Ascending aorta (tissue), 2 donors: ENCODE data around the gene CACNA1B. TPM values are rescaled to one million over a fixed set of nuclear protein-coding genes. Genes with fewer than 3 reads are reported as not detected.

ENCODE experiments used
- DNase-seq, 2 donors: peaks; one replicate each; pipeline ENCODE4 v3.0.0-alpha.2; 2019; ENCODE audit warnings: low spot score in 2 of 2
- H3K27ac ChIP-seq, 2 donors: fragments of 200-600 bp; sonication (generic); one replicate each; pipeline ENCODE4 v1.5.1; 2016 to 2017; ENCODE audit warnings: mild to moderate bottlenecking in 1 of 2
- H3K27me3 ChIP-seq: fragments of 200-600 bp; sonication (generic); one replicate; pipeline ENCODE4 v1.5.1; 2017
- H3K36me3 ChIP-seq, 2 donors: fragments of 200-600 bp; sonication (generic); one replicate each; pipeline ENCODE4 v1.5.1; 2016
- H3K4me1 ChIP-seq, 2 donors: fragments of 200-600 bp; sonication (generic); one replicate each; pipeline ENCODE4 v1.5.1; 2016 to 2017; ENCODE audit warnings: mild to moderate bottlenecking in 1 of 2
- H3K4me3 ChIP-seq, 2 donors: fragments of 200-600 bp; sonication (generic); one replicate each; pipeline ENCODE4 v1.5.1; 2016 to 2017; ENCODE audit warnings: mild to moderate bottlenecking in 1 of 2
- H3K9me3 ChIP-seq, 2 donors: fragments of 200-600 bp; sonication (generic); one replicate each; pipeline ENCODE4 v1.5.1; 2016
- intact Hi-C: fragments of 100-400 bp; cut with DNase I; formaldehyde crosslinking; loops from one replicate; pipeline ENCODE4 v1.15.1; 2023
- total RNA-seq: library from RNA; depleted of rRNA; stranded (reverse); fragments of >200 nt; gene quantifications from one replicate; pipeline ENCODE4 v1.1.0, GENCODE V29; 2016
- TF ChIP-seq, protein P1 (sequence below), 3 experiments: fragments of 200-600 bp in 2 of 3; fragments of 450-650 bp in 1 of 3; sonication (generic) in 2 of 3; IDR thresholded peaks; one replicate each; pipeline ENCODE4 v1.5.1; 2016 to 2019; ENCODE audit warnings: antibody characterized with exemption in 3 of 3, mild to moderate bottlenecking in 1 of 3, moderate library complexity in 1 of 3

CACNA1B gene
- total RNA-seq, 1 donor from 2014 or later, result not detected

- DNase-seq, result no peak
- intact Hi-C loops, result no loop called here
Measured at GRCh38 chr9:137860361-137860760, 17.2 kb upstream of the CACNA1B start.

DNA sequence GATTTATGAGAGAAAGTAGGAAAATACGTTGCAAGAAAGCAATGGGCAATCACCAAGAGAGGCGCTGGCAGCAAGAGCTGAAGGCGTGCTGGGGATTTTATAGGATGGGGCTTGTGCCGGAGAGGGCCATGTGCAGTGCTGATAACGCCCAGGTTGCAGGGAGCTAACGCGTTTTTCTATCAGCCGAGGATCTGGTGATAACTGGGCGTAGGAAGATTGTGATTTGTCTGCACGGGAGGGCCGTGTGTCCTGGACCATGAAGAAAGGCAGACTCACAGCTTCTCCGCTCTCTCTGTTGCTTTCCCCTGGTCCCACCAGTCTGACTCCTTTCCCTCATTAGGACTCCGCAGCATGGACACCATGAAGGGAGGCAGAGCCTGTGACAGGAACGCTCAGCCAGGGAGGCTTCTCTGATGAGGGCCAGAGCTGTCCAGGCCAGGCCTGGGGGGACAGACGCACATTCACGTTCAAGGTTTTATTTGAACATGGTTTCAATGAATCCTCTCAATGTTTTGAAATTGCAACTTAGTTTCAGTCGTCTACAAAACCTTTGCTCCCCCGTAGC is 11.9 kb upstream of the CACNA1B start:
- intact Hi-C loops, result no loop called here
- DNase-seq, result no peak
- no peak overlapping the region for H3K4me3 ChIP-seq
- no peaks in the 10 kb centered on the region for H3K4me1 ChIP-seq
- H3K36me3 ChIP-seq, result no peaks in the 10 kb centered on the region
- peaks cover 0 to 7% of the 10 kb centered on the region in 2 donors for H3K9me3 ChIP-seq
- H3K27me3 ChIP-seq, result no peaks in the 10 kb centered on the region
- no peak overlapping the region for H3K27ac ChIP-seq
- TF ChIP-seq, protein P1, sequence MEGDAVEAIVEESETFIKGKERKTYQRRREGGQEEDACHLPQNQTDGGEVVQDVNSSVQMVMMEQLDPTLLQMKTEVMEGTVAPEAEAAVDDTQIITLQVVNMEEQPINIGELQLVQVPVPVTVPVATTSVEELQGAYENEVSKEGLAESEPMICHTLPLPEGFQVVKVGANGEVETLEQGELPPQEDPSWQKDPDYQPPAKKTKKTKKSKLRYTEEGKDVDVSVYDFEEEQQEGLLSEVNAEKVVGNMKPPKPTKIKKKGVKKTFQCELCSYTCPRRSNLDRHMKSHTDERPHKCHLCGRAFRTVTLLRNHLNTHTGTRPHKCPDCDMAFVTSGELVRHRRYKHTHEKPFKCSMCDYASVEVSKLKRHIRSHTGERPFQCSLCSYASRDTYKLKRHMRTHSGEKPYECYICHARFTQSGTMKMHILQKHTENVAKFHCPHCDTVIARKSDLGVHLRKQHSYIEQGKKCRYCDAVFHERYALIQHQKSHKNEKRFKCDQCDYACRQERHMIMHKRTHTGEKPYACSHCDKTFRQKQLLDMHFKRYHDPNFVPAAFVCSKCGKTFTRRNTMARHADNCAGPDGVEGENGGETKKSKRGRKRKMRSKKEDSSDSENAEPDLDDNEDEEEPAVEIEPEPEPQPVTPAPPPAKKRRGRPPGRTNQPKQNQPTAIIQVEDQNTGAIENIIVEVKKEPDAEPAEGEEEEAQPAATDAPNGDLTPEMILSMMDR (IDR thresholded peaks at IDR 0.05), result no peak

More at GRCh38 chr9:137860361-137860760, 17.2 kb upstream of the CACNA1B start:
- no peaks in the 10 kb centered on the region for H3K36me3 ChIP-seq
- H3K4me3 ChIP-seq, result no peak overlapping the region
- peaks cover 3 to 27% of the 10 kb centered on the region in 2 donors for H3K9me3 ChIP-seq
- H3K27me3 ChIP-seq, result no peaks in the 10 kb centered on the region
- no peaks in the 10 kb centered on the region for H3K4me1 ChIP-seq
- H3K27ac ChIP-seq, result no peak overlapping the region
- TF ChIP-seq, protein P1 (IDR thresholded peaks at IDR 0.05), result no peak

DNA sequence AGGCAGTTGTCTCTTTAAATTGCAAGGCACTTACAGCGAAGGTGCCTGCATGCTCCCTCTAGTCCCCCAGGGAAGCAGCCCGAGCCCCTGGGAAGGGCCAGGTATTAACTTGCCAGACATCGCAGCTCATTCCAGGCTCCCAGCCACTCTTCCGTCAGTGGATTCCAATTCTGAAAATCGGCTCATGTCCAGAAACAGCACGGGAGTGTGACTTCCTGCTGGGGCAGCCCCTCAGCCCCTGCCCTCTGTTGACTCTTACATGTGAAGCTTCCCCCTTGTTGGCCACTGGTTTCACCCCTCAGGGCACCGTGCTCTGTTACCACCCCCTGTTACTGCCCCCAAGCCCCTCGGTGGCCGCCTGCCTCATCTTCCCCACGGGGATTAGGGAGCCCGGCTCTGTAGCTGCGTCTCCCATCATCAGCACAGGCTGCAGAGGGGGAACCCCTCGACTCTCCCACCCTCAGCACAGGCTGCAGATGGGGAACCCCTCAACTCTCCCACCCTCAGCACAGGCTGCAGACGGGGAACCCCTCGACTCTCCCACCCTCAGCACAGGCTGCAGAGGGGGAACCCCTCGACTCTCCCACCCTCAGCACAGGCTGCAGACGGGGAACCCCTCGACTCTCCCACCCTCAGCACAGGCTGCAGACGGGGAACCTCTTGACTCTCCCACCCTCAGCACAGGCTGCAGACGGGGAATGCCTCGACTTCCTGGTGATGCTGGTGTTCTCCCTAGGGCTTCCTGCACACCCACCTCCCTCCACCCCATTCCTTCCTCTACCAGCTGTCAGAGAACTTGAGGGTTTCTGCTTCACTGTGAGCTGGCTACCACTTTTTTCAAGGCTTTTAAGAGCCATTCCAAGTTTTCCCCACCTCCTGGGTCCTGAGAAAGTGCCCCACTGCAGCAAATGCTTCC is 11.1 kb upstream of the CACNA1B start:
- no peak for DNase-seq
- no peaks in the 10 kb centered on the region for H3K36me3 ChIP-seq
- TF ChIP-seq, protein P1 (IDR thresholded peaks at IDR 0.05), result no peak
- H3K27ac ChIP-seq, result no peak overlapping the region
- H3K9me3 ChIP-seq, result peaks cover 0 to 2% of the 10 kb centered on the region in 2 donors
- intact Hi-C loops, result no loop called here
- no peak overlapping the region for H3K4me3 ChIP-seq
- H3K27me3 ChIP-seq, result no peaks in the 10 kb centered on the region
- H3K4me1 ChIP-seq, result no peaks in the 10 kb centered on the region

GRCh38 chr9:137870432-137870831 is 7.2 kb upstream of the CACNA1B start:
- TF ChIP-seq, protein P1 (IDR thresholded peaks at IDR 0.05), result no peak
- no peaks in the 10 kb centered on the region for H3K9me3 ChIP-seq
- intact Hi-C loops, result no loop called here
- H3K36me3 ChIP-seq, result no peaks in the 10 kb centered on the region
- no peaks in the 10 kb centered on the region for H3K27me3 ChIP-seq
- H3K27ac ChIP-seq, result no peak overlapping the region
- no peak for DNase-seq
- H3K4me3 ChIP-seq, result no peak overlapping the region
- no peaks in the 10 kb centered on the region for H3K4me1 ChIP-seq

DNA sequence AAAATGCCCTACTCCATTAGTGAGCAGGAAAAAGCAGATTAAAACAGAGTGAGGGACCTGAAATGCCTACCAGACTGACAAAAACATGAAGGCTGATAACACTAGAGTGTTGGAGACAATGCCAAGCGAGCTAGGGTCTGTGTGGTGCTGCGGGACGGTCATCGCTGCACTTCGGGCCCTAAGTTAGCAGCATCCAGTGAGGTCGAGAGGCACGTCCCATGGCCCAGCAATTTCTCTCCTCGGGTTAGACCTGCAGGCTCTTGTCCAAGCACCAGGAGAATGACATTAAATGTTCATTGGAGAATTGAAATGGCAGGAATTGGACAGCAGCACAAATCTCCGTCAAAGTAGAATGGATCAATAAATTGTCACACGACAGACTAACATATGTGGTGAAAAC is 5.3 kb upstream of the CACNA1B start:
- Histone ChIP-seq H3K36me3 (no peaks in the 10 kb centered on the region), H3K27ac (no peak overlapping the region), H3K4me3 (no peak overlapping the region), H3K9me3 (no peaks in the 10 kb centered on the region), H3K27me3 (peaks cover 7% of the 10 kb centered on the region), H3K4me1 (no peaks in the 10 kb centered on the region)
- TF ChIP-seq, protein P1 (IDR thresholded peaks at IDR 0.05), result no peak
- DNase-seq, result no peak
- intact Hi-C loops, result no loop called here
